ENCODE measurements around the gene KLHL24. TPM values are rescaled to one million over a fixed set of nuclear protein-coding genes. Genes with fewer than 3 reads are reported as not detected.
"Not testable (repeated sequence)": the region's sequence is repeated elsewhere in the genome, so short reads cannot be mapped to it uniquely, and the experiment has no call there.

Gene KLHL24
- total and polyA plus RNA-seq, 7 donors: 3.3 to 162 (median 77.8) TPM

DNA sequence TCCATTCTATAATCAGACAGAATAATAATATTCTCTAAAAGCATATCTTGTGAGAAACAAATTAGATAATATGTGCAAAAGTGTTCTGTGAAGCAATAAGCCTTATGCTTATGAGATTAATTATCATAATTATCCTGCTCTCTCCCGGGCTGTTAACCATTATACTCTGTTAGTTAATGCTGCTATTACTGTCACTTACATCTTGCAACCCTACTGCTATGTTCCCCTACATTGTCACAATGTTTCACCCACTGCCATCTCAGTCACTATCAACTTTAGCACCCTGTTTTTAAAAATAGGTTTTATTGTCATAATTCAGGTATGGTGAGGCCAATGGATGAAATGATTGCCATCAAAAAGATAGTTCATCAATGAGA, 15.2 kb upstream of the KLHL24 start:
- H3K27ac ChIP-seq: no peak overlapping the region
- intact Hi-C loops (cut with DNase I): no loop called here
- no peak overlapping the region for H3K4me3 ChIP-seq
- no peaks in the 10 kb centered on the region for H3K36me3 ChIP-seq (ENCODE audit: insufficient read depth in 1 of 2, low read depth in 1 of 2)
- TF ChIP-seq, protein P1, sequence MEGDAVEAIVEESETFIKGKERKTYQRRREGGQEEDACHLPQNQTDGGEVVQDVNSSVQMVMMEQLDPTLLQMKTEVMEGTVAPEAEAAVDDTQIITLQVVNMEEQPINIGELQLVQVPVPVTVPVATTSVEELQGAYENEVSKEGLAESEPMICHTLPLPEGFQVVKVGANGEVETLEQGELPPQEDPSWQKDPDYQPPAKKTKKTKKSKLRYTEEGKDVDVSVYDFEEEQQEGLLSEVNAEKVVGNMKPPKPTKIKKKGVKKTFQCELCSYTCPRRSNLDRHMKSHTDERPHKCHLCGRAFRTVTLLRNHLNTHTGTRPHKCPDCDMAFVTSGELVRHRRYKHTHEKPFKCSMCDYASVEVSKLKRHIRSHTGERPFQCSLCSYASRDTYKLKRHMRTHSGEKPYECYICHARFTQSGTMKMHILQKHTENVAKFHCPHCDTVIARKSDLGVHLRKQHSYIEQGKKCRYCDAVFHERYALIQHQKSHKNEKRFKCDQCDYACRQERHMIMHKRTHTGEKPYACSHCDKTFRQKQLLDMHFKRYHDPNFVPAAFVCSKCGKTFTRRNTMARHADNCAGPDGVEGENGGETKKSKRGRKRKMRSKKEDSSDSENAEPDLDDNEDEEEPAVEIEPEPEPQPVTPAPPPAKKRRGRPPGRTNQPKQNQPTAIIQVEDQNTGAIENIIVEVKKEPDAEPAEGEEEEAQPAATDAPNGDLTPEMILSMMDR (IDR thresholded peaks at IDR 0.05): no peak
- ATAC-seq (no peak), DNase-seq (no peak)
- peaks cover 9% of the 10 kb centered on the region for H3K4me1 ChIP-seq
- no peaks in the 10 kb centered on the region for H3K9me3 ChIP-seq
- no peaks in the 10 kb centered on the region for H3K27me3 ChIP-seq (ENCODE audit: insufficient read depth in 3 of 3, low read length in 2 of 3)
- 73 to 82% (median 78%) methylated on average over 1 of the region's 1 CpG for WGBS, 3 donors

DNA sequence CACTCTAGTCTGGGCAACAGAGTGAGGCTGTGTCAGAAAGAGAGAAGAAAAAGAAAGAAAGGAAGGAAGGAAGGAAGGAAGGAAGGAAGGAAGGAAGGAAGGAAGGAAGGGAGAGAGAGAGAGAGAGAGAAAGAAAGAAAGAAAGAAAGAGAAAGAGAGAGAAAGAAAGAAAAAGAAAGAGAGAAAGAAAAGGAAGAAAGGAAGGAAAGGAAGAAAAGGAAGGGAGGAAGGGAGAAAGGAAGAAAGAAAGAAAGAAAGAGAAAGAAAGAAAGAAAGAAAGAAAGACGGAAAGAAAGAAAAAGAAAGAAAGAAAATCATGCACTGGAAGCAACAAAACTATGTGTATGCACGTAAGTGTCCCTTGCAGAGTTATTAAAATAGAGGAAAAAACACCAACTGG, 12.9 kb upstream of the KLHL24 start:
- H3K27me3 ChIP-seq (ENCODE audit: insufficient read depth in 3 of 3, low read length in 2 of 3); DNase-seq; ATAC-seq; H3K4me3 ChIP-seq; H3K27ac ChIP-seq; H3K9me3 ChIP-seq; H3K36me3 ChIP-seq (ENCODE audit: insufficient read depth in 1 of 2, low read depth in 1 of 2); intact Hi-C loops (cut with DNase I): not testable (repeated sequence)
- WGBS, 3 donors: 88 to 94% (median 92%) methylated on average over 2 of the region's 2 CpGs
- peaks cover 17% of the 10 kb centered on the region for H3K4me1 ChIP-seq

DNA sequence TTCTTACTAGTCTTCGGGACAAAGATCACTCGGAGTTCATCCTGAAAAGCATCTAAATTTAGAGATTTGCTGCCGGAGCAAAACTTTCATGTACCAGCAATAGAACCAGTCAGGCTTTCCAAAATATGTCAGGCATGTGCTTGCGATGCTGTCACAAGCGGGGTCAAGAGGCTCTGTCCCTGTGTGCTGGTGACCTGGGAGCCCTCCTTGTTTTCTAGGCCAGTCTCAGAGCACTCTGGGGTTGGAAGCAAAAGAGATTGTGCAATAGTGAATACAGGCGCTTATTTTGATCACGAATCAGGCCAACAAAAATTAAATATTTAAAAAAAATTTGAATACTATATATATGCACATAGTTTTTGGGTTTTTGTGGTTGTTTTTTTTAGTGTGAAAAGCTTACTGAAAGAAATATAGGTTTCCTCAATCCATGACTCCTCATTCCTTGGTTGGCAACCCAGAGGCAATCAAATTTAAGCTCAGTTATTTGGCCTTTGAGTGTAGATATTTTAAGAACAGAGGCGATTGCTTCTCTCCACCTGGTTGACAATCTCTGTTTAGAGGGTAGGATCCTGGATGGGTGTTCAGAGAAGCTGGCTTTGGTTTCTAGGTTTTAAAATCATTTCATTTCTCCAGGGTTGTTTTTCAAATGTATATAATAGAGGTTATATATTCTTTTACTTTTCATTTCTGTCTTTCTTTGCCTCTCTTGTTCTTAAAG, 8.4 kb upstream of the KLHL24 start:
- peak overlapping the region; percentile 68 for H3K27ac ChIP-seq
- intact Hi-C loops (cut with DNase I): loop anchor here in 1 of 2 donors (5.0 kb wide), 1 partner anchor 45 kb away; no protein-coding TSS in a partner anchor
- peak; percentile 31 to 82 for DNase-seq

DNA sequence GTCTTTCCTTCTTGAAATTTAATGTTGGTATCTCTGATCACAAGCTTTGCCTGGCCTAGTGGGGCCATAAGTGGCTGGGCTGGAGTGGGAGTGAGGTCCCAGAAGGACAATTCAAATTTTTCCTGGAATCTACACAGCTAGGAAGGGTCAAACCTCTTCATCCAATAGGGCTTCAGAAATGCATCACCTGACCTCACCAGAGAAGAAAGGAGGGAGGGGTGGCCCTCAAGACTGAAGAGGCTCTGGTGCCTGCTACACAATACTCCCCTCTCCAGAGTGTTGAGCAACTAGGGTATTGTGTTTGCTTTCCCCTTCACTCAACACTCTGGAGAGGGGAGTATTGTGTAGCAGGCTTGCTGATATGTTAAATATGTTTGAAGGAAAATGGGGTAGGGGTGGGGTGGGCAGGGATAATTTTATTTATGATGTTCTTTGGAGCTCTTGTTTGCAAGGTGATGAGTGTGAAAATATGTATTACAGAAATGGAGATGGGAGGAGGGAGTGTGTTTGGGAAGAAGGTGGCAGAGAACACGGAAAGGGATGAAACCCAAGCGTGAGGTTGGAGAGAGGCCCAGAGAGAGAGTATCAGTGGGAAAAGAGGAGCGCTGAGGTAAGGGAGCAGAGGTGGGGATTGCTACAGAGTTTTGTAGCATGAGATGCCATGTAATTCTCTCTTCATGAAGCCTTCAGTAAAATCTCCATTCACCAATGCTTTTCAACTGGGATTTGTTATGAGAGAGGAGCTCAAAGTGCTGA, 5.7 kb upstream of the KLHL24 start:
- no peak for DNase-seq
- peak; percentile 37 to 93 (median 50) for ATAC-seq
- 32 to 47% (median 36%) methylated on average over 3 of the region's 3 CpGs for WGBS, 3 donors
- TF ChIP-seq, protein P1 (IDR thresholded peaks at IDR 0.05): no peak
- no peaks in the 10 kb centered on the region for H3K27me3 ChIP-seq (ENCODE audit: insufficient read depth in 3 of 3, low read length in 2 of 3)
- intact Hi-C loops (cut with DNase I): loop anchor here (5.0 to 10.0 kb wide), 4 partner anchors 47 to 335 kb away; no protein-coding TSS in a partner anchor
- no peaks in the 10 kb centered on the region for H3K9me3 ChIP-seq
- H3K36me3 ChIP-seq (ENCODE audit: insufficient read depth in 1 of 2, low read depth in 1 of 2): no peaks in the 10 kb centered on the region
- H3K4me1 ChIP-seq: peaks cover 38% of the 10 kb centered on the region
- H3K27ac ChIP-seq: peak overlapping the region; percentile 68
- no peak overlapping the region for H3K4me3 ChIP-seq

More for the DNA sequence above, 8.4 kb upstream of the KLHL24 start:
- Histone ChIP-seq H3K9me3 (no peaks in the 10 kb centered on the region), H3K27me3 (ENCODE audit: insufficient read depth in 3 of 3, low read length in 2 of 3) (no peaks in the 10 kb centered on the region), H3K4me3 (peak overlapping the region; percentile 21), H3K4me1 (peaks cover 39% of the 10 kb centered on the region), H3K36me3 (ENCODE audit: insufficient read depth in 1 of 2, low read depth in 1 of 2) (no peaks in the 10 kb centered on the region)
- TF ChIP-seq, protein P1 (IDR thresholded peaks at IDR 0.05): no peak
- peak; percentile 67 to 98 (median 95) for ATAC-seq
- 20 to 24% (median 21%) methylated on average over 8 of the region's 8 CpGs for WGBS, 3 donors

DNA sequence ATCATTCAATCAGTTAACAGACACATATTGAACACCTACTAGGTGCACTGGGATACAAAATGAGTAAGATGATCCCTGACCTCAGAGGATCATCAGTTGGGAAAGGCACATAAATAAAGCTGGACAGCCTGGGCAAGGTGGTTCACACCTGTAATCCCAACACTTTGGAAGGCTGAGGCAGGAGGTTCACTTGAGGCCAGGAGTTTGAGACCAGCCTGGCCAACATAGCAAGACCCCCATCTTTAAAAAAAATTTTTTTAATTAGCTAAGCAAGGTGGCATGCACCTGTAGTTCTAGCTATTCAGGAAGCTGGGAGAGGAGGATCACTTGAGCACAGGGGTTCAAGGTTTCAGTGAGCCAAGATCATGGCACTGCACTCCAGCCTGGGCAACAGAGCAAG, 3.7 kb upstream of the KLHL24 start:
- DNase-seq (no peak), ATAC-seq (no peak)
- no peaks in the 10 kb centered on the region for H3K36me3 ChIP-seq (ENCODE audit: insufficient read depth in 1 of 2, low read depth in 1 of 2)
- no peaks in the 10 kb centered on the region for H3K9me3 ChIP-seq
- peaks cover 36% of the 10 kb centered on the region for H3K4me1 ChIP-seq
- H3K27ac ChIP-seq: no peak overlapping the region
- intact Hi-C loops (cut with DNase I): loop anchor here (5.0 to 10.0 kb wide), 3 partner anchors 127 to 337 kb away; no protein-coding TSS in a partner anchor
- TF ChIP-seq, protein P1 (IDR thresholded peaks at IDR 0.05): no peak
- no peak overlapping the region for H3K4me3 ChIP-seq
- no peaks in the 10 kb centered on the region for H3K27me3 ChIP-seq (ENCODE audit: insufficient read depth in 3 of 3, low read length in 2 of 3)

DNA sequence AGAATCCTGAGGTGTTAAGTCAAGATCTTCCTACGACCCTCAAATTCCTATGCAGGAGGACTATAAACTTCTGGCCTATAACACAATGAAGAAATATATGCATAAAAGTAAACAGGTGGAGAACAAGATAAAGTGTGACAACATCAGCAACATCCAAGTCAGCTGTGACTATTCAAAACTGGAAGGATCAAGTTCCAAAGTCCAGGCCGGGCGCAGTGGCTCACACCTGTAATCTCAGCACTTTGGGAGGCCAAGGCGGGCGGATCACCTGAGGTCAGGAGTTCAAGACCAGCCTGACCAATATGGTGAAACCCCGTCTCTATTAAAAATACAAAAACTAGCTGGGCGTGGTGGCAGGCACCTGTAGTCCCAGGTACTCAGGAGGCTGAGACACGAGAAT, 2.7 kb upstream of the KLHL24 start:
- not testable (repeated sequence) for H3K27me3 ChIP-seq (ENCODE audit: insufficient read depth in 3 of 3, low read length in 2 of 3); ATAC-seq; H3K4me3 ChIP-seq; DNase-seq; H3K9me3 ChIP-seq; H3K36me3 ChIP-seq (ENCODE audit: insufficient read depth in 1 of 2, low read depth in 1 of 2); H3K27ac ChIP-seq
- intact Hi-C loops (cut with DNase I): loop anchor here (5.0 to 10.0 kb wide), 3 partner anchors 128 to 338 kb away; no protein-coding TSS in a partner anchor
- H3K4me1 ChIP-seq: peaks cover 34% of the 10 kb centered on the region
- WGBS, 3 donors: 76 to 78% (median 77%) methylated on average over 8 of the region's 8 CpGs
